Measurements from ENCODE around the gene COG5. TPM values are rescaled to one million over a fixed set of nuclear protein-coding genes. Genes with fewer than 3 reads are reported as not detected.

COG5 gene
- total RNA-seq, 3 donors from 2014 or later = 35.2 to 61.2 (median 38.0) TPM

DNA sequence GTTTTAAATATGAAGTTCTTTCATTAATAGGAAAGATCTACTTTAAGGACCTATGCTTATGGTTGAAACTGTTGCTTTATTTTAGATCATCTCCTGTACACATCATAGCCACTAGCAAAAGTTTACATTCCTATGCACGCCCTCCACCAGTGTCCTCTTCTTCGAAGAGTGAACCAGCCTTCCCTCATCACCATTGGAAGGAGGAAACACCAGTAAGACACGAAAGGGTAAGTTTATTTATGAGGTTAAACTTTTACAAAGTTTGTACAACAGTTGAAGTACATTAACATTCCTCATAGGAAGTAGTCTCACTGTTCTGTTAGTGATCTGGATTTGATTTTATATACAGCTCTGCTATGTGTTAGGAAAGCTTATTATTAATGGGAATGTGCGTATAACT, 378.0 kb downstream of the COG5 start:
- TF ChIP-seq POLR2AphosphoS5 (IDR thresholded peaks at IDR 0.05) (no peak), POLR2A (IDR thresholded peaks at IDR 0.05) (no peak), CTCF (IDR thresholded peaks at IDR 0.05) (no peak)
- Histone ChIP-seq H3K27ac (no peak overlapping the region), H3K4me1 (no peaks in the 10 kb centered on the region), H3K36me3 (peaks cover 16% of the 10 kb centered on the region), H3K27me3 (no peaks in the 10 kb centered on the region), H3K4me3 (no peak overlapping the region), H3K9me3 (no peaks in the 10 kb centered on the region)
- no peak for DNase-seq (ENCODE audit: low spot score in 2 of 2)
- intact Hi-C loops (cut with DNase I; ENCODE audit: low total_unique reads) = no loop called here

GRCh38 chr7:107181172-107181571, 382.5 kb downstream of the COG5 start:
- H3K27me3 ChIP-seq = no peaks in the 10 kb centered on the region
- DNase-seq (ENCODE audit: low spot score in 2 of 2) = no peak
- H3K27ac ChIP-seq = peak overlapping the region; percentile 5 to 33
- TF ChIP-seq POLR2AphosphoS5 (IDR thresholded peaks at IDR 0.05) (no peak), POLR2A (IDR thresholded peaks at IDR 0.05) (no peak), CTCF (IDR thresholded peaks at IDR 0.05) (no peak)
- intact Hi-C loops (cut with DNase I; ENCODE audit: low total_unique reads) = no loop called here
- peaks cover 3 to 8% of the 10 kb centered on the region in 2 donors for H3K4me1 ChIP-seq
- no peaks in the 10 kb centered on the region for H3K9me3 ChIP-seq
- no peak overlapping the region for H3K4me3 ChIP-seq
- no peaks in the 10 kb centered on the region for H3K36me3 ChIP-seq

- DNase-seq (ENCODE audit: low spot score in 2 of 2) = no peak
- Histone ChIP-seq H3K4me1 (peaks cover 3 to 9% of the 10 kb centered on the region in 2 donors), H3K27ac (peak overlapping the region; percentile 33 to 38), H3K4me3 (no peak overlapping the region), H3K27me3 (no peaks in the 10 kb centered on the region), H3K9me3 (no peaks in the 10 kb centered on the region), H3K36me3 (no peaks in the 10 kb centered on the region)
- no peak for TF ChIP-seq POLR2A (IDR thresholded peaks at IDR 0.05)
- TF ChIP-seq CTCF (IDR thresholded peaks at IDR 0.05) = no peak
- TF ChIP-seq POLR2AphosphoS5 (IDR thresholded peaks at IDR 0.05) = no peak
- intact Hi-C loops (cut with DNase I; ENCODE audit: low total_unique reads) = no loop called here
Observed at GRCh38 chr7:107180378-107180777, 383.3 kb downstream of the COG5 start.

- peaks cover 3 to 17% of the 10 kb centered on the region in 2 donors for H3K4me1 ChIP-seq
- TF ChIP-seq POLR2A (IDR thresholded peaks at IDR 0.05) (no peak), CTCF (IDR thresholded peaks at IDR 0.05) (no peak), POLR2AphosphoS5 (IDR thresholded peaks at IDR 0.05) (no peak)
Observed at GRCh38 chr7:107179326-107180164, 384.2 kb downstream of the COG5 start.

GRCh38 chr7:107173691-107174406, 389.9 kb downstream of the COG5 start:
- no peak overlapping the region for H3K27ac ChIP-seq
- H3K4me1 ChIP-seq = peaks cover 0 to 35% of the 10 kb centered on the region in 2 donors
- H3K27me3 ChIP-seq = no peaks in the 10 kb centered on the region
- intact Hi-C loops (cut with DNase I; ENCODE audit: low total_unique reads) = no loop called here
- no peaks in the 10 kb centered on the region for H3K36me3 ChIP-seq
- peak overlapping the region in 1 of 3 donors; percentile 12 for H3K4me3 ChIP-seq
- no peaks in the 10 kb centered on the region for H3K9me3 ChIP-seq
- no peak for DNase-seq (ENCODE audit: low spot score in 2 of 2)
- TF ChIP-seq POLR2A (IDR thresholded peaks at IDR 0.05) = no peak
- no peak for TF ChIP-seq CTCF (IDR thresholded peaks at IDR 0.05)
- TF ChIP-seq POLR2AphosphoS5 (IDR thresholded peaks at IDR 0.05) = no peak

More at GRCh38 chr7:107179326-107180164, 384.2 kb downstream of the COG5 start:
- DNase-seq (ENCODE audit: low spot score in 2 of 2) = no peak
- Histone ChIP-seq H3K27me3 (no peaks in the 10 kb centered on the region), H3K27ac (peak overlapping the region; percentile 34 to 38), H3K9me3 (no peaks in the 10 kb centered on the region), H3K36me3 (no peaks in the 10 kb centered on the region), H3K4me3 (no peak overlapping the region)
- intact Hi-C loops (cut with DNase I; ENCODE audit: low total_unique reads) = no loop called here

Data from breast epithelium (tissue), 4 donors.